ENCODE data around the gene SH3D21.

The SH3D21 gene

DNA sequence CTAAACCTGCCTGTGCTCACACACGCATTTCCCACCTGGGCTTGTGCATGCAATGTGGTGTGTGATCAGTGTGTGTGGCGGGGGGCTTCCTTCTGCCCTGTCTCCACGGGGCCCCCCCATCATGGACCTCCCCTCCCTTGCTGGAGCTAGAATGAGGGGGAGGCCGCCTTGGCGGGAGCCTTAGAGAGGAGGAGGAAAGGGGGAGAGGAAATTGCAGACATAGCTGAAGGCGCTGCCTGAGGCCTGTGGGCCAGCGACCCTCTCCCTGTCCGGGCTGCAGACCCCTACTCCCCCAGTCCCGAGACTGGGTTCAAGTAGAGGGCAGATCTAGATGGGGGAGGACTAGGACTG is 18.2 kb downstream of the SH3D21 start:
- no peak for TF ChIP-seq CTCF (IDR thresholded peaks at IDR 0.05)

DNA sequence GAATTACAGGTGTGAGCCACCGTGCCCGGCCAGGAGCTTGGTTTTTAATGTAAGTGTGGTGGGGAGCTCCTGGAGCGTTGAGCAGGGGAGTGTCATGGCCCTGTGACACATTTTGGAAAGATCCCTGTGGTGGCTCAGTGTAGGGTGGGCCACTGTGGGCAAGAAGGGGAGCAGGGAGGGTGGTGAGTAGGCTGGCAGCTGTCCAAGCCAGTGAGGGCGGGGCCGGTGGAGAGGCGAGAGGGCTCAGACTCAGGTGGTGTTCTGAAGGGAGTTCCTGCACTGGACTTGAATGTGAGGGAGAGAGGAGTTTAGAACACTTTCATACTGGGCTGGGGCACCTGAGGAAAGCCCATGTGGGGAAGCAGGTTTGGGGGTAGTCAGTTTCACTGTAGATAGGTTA is 20.3 kb downstream of the SH3D21 start:
- no peak for TF ChIP-seq CTCF (IDR thresholded peaks at IDR 0.05)

GRCh38 chr1:36327421-36328087 is 21.4 kb downstream of the SH3D21 start:
- no peak for TF ChIP-seq CTCF (IDR thresholded peaks at IDR 0.05)

DNA sequence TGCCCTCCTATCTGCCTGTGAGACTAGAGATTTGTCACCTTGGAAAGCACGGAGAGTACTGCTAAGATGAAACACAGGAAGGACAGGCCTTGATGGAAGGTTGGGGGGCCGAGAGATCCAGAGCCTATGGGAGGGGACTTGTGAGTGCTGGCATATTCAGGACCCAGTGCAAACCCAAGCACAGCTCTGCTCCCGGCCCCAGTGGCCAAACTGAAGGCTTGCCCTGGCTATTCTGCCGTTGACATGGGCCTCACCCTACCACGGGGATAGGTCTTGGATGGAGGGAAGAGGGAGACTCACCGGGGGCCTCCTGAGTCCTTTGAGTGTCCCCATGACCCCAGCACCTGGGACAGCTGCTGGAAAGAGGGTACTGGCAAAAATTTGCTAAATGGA is 21.9 kb downstream of the SH3D21 start:
- no peak for TF ChIP-seq CTCF (IDR thresholded peaks at IDR 0.05)

- no peak for TF ChIP-seq CTCF (IDR thresholded peaks at IDR 0.05)
These were observed 22.5 kb downstream of the SH3D21 start for GRCh38 chr1:36328713-36329112.

GRCh38 chr1:36329817-36330216 is 23.6 kb downstream of the SH3D21 start:
- TF ChIP-seq CTCF (IDR thresholded peaks at IDR 0.05), result no peak

DNA sequence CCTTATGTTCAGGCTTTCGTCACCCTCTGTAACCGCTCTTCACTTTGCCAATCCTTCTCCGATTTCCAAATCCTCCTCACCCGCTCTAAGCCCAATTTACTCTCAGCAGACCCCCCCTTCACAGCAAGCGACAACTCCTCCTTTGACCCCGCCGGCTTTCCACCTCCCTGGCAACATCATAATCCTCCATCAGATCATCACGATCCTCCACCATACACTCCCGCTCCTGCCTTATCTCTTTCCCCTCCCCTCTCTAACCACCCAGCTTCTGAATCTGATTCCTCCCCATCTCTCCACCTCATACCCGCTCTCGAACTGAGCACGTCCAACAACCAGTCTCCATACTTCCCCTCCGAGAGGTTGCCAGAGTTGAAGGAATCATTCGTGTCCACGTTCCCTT is 24.8 kb downstream of the SH3D21 start:
- TF ChIP-seq CTCF (IDR thresholded peaks at IDR 0.05), result no peak

GRCh38 chr1:36337830-36338229 is 31.7 kb downstream of the SH3D21 start:
- no peak for TF ChIP-seq CTCF (IDR thresholded peaks at IDR 0.05)
